ENCODE results near the gene ALG2. TPM values are rescaled to one million over a fixed set of nuclear protein-coding genes. Genes with fewer than 3 reads are reported as not detected.

ALG2 gene, protein sequence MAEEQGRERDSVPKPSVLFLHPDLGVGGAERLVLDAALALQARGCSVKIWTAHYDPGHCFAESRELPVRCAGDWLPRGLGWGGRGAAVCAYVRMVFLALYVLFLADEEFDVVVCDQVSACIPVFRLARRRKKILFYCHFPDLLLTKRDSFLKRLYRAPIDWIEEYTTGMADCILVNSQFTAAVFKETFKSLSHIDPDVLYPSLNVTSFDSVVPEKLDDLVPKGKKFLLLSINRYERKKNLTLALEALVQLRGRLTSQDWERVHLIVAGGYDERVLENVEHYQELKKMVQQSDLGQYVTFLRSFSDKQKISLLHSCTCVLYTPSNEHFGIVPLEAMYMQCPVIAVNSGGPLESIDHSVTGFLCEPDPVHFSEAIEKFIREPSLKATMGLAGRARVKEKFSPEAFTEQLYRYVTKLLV
- 10 to 100 TPM; 15.1 to 29.3 TPM for total RNA-seq
- long read RNA-seq, transcript ALG2-203 (2 exons, 1,880 nt): major isoform, 32 of 33 reads
- long read RNA-seq, partial matches to known transcripts: 1 of 33 reads
- long read RNA-seq, other reads (novel, unspliced or antisense): 0 of 33 reads

GRCh38 chr9:99221621-99222415 lies at the start of gene ALG2, which contains the start of gene SEC61B:
TSS of gene ALG2 (minus strand) at chr9:99221942. CDS start at chr9:99221894, 48 bp downstream.
TSS of gene SEC61B (plus strand) at chr9:99222282. CDS start at chr9:99222364, 82 bp downstream.
- ATAC-seq: peak; percentile 99
- intact Hi-C loops (cut with DNase I): no loop called here
- peak; percentile 97 for DNase-seq

DNA sequence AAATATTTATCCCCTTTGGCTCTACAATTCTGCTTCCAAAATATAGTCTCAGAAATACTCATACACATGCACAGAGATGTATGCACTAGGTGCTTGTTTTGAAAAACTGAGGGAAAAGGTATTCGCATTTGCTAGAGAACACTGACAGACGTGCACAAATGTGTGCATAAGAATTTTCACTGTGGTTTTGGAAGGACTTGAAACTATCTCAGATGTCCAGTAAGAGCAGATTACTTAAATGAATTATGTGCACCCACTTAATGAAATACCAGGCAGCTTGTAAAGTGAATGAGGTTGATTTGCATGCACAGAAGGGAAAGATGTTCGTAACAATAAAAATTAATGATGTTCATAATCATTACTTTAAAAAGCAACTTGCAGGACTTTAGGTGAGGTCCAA lies 48.7 kb upstream of the ALG2 start:
- ATAC-seq (no peak), DNase-seq (no peak)
- intact Hi-C loops (cut with DNase I): no loop called here

DNA sequence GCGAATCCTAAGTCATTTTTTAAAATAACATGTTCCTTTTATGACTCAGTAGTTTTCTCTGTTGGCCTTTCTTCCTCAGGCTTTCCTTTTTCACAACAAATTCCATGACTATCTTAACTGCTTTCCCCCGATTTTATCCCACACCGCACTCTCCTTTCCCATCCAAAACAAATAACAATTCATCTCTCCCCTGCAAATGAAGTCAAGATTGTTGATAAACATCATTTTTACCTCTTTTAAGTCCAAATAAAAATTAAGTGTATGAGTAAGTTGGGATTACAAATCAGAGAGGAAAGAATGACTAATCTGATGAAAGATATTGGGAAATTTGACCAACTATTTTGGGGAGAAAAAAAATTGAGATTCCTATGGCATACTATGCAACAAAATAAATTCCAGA lies 47.7 kb upstream of the ALG2 start:
- ATAC-seq (peak in 1 of 2 donors; percentile 59), DNase-seq (no peak)
- intact Hi-C loops (cut with DNase I): no loop called here

DNA sequence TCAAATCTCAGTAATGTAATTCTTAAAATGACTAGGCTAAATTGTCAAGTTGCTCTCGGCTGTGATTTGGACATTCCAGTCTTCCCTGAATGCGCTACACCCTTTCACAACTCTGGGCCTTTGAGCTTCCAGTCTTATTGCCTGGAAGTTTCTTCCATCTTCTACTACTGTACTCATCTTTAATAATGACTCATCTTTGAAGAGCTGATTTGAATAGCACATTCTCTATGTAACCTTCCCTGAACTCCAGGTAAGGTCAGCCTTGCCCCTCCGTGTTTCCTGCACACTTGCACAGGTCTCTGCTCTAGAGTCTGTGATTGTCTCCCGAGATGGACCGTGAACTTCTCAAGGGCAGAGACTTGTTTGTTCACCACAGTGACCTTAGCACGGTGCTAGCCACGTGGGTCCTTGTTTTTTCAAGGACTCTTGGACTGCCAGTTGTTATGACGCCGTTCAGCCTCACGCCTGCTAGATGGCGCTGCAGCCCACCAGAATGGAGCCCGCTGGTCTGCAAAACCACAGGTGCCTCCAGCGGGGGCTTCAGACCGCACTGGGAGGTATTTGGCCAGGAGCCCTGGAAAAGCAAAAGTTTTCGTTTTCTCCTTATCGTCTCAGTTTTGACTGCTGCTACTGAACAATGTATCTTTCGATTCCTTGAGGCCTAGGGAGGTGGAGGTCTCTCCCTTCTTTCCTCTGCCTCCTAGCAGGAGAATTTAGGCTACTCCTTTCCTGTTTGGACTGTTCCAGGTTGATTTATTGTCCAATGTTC lies 44.7 kb upstream of the ALG2 start:
- intact Hi-C loops (cut with DNase I): no loop called here
- ATAC-seq (peak; percentile 77 to 79), DNase-seq (peak; percentile 66)

GRCh38 chr9:99265691-99266090 lies 43.9 kb upstream of the ALG2 start:
- DNase-seq (no peak), ATAC-seq (no peak)
- intact Hi-C loops (cut with DNase I): no loop called here

- ATAC-seq (no peak), DNase-seq (no peak)
- intact Hi-C loops (cut with DNase I): no loop called here
These were observed 42.4 kb upstream of the ALG2 start for GRCh38 chr9:99264070-99264680.

- DNase-seq (no peak), ATAC-seq (no peak)
- intact Hi-C loops (cut with DNase I): no loop called here
These were observed 41.2 kb upstream of the ALG2 start for GRCh38 chr9:99262949-99263418.

DNA sequence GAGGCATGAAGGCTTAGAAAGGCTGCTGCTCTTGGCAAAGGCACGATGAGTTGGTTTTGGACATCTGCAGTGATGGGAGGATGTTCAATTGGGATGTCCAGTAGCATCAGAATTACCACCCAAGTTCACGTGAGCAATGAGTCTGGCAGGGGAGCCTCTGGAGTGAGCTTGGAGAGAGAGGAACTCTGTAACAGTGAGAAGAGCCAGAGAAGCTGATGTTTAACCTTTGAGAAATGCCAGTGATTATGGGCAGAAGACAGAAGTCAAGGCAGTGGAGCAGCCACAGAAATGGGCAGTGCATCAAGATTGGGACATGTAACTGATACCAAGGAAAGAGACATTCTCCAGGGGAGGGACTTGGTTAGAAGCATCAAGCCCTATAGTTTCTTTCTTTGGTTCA lies 40.2 kb upstream of the ALG2 start:
- intact Hi-C loops (cut with DNase I): no loop called here
- DNase-seq (no peak), ATAC-seq (no peak)

- intact Hi-C loops (cut with DNase I): no loop called here
- DNase-seq (peak; percentile 90), ATAC-seq (peak; percentile 95 to 96)
These were observed 37.6 kb upstream of the ALG2 start for GRCh38 chr9:99259231-99259918.

- DNase-seq: no peak
- intact Hi-C loops (cut with DNase I): no loop called here
- no peak for ATAC-seq
These were observed 36.1 kb upstream of the ALG2 start for GRCh38 chr9:99257723-99258389.

DNA sequence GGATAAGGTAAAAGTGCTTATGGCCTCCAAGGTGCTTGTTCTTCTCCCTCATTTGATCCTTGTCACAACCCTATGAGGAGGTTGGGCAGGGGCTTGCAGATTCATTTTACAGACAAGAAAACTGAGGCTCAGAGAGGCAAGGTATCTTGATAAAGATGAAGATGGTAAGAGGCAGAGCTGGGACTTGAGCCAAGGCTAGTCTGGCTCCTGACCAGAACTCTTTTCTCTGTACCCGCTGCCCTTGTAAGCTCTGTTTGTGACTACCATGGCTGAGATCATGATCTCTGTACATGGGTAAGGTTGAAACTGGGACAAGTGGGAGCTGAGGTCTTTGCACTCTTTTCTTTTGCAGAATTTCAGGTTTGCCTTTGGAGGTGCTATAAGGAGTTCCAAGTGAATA lies 33.9 kb upstream of the ALG2 start:
- ATAC-seq (no peak), DNase-seq (no peak)
- intact Hi-C loops (cut with DNase I): no loop called here

GRCh38 chr9:99253772-99254431 lies 32.2 kb upstream of the ALG2 start:
- no peak for ATAC-seq
- intact Hi-C loops (cut with DNase I): no loop called here
- DNase-seq: no peak

DNA sequence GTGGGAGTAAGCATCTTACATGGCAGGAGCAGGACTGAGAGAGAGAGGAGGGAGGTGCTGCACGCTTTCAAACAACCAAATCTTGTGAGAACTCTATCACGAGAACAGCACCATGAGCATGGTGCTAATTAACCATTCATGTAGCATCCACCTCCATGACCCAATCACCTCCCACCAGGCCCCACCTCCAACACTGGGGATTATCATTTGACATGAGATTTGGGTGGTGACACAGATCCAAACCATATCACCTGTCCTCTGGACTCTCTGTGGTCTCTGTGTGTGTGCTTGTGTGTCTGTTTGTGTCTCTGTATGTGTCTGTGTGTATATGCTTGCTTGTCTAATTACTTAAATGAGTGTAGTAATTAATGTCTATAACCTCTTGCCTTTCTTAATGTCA lies 31.4 kb upstream of the ALG2 start:
- intact Hi-C loops (cut with DNase I): no loop called here
- no peak for ATAC-seq

GRCh38 chr9:99251157-99251556 lies 29.4 kb upstream of the ALG2 start:
- intact Hi-C loops (cut with DNase I): no loop called here
- ATAC-seq: no peak
- DNase-seq: no peak

More for the DNA sequence above, 31.4 kb upstream of the ALG2 start:
- no peak for DNase-seq

DNA sequence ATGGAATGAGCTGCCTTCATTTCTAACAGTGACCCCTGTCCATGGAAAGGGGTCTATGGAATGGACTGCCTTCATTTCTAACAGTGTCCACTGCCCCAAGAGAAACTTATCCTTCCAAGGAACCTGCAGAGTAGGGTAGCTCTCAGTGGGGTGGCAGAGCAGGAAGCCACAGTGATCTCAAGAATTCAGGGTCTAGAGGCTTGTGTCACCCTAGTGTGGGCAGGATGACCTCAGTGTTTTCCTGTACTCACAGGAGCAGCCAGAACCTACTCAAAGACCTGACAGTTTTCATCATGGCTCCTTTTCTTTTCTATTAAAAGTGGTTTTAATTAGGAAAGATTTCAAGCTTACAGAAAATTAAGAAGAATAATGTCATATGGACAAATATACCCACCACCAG lies 27.9 kb upstream of the ALG2 start:
- no peak for ATAC-seq
- DNase-seq: no peak
- intact Hi-C loops (cut with DNase I): no loop called here

- DNase-seq (no peak), ATAC-seq (no peak)
- intact Hi-C loops (cut with DNase I): no loop called here
These were observed 22.9 kb upstream of the ALG2 start for GRCh38 chr9:99244344-99245260.

All from left cardiac atrium (tissue), 4 donors.